Measurements from ENCODE around the gene ZNF473.

GRCh38 chr19:50000841-50001557, 24.8 kb upstream of the ZNF473 start:
- TF ChIP-seq CREB1 (CRISPR knock-in tag; IDR thresholded peaks at IDR 0.05; ENCODE audit: low read depth) (no peak), POLR2AphosphoS5 (IDR thresholded peaks at IDR 0.05; ENCODE audit: low read depth) (no peak), EZH2phosphoT487 (IDR thresholded peaks at IDR 0.05; ENCODE audit: unreplicated experiment) (no peak), EZH2 (IDR thresholded peaks at IDR 0.05; ENCODE audit: low read depth, unreplicated experiment) (no peak), ETS1 (IDR thresholded peaks at IDR 0.05) (no peak), NANOG (IDR thresholded peaks at IDR 0.05; ENCODE audit: borderline replicate concordance) (no peak), JUNB (IDR thresholded peaks at IDR 0.05; ENCODE audit: unreplicated experiment) (no peak), STAT1 (IDR thresholded peaks at IDR 0.05; ENCODE audit: unreplicated experiment) (no peak), ZNF331 (CRISPR knock-in tag; IDR thresholded peaks at IDR 0.05; ENCODE audit: low read depth) (no peak), ZNF114 (CRISPR knock-in tag; IDR thresholded peaks at IDR 0.05) (no peak)
- TF ChIP-seq, protein P1, sequence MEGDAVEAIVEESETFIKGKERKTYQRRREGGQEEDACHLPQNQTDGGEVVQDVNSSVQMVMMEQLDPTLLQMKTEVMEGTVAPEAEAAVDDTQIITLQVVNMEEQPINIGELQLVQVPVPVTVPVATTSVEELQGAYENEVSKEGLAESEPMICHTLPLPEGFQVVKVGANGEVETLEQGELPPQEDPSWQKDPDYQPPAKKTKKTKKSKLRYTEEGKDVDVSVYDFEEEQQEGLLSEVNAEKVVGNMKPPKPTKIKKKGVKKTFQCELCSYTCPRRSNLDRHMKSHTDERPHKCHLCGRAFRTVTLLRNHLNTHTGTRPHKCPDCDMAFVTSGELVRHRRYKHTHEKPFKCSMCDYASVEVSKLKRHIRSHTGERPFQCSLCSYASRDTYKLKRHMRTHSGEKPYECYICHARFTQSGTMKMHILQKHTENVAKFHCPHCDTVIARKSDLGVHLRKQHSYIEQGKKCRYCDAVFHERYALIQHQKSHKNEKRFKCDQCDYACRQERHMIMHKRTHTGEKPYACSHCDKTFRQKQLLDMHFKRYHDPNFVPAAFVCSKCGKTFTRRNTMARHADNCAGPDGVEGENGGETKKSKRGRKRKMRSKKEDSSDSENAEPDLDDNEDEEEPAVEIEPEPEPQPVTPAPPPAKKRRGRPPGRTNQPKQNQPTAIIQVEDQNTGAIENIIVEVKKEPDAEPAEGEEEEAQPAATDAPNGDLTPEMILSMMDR (conservative IDR thresholded peaks at IDR 0.05; ENCODE audit: low read depth in 2 of 2), result no peak
- TF ChIP-seq, protein P2, sequence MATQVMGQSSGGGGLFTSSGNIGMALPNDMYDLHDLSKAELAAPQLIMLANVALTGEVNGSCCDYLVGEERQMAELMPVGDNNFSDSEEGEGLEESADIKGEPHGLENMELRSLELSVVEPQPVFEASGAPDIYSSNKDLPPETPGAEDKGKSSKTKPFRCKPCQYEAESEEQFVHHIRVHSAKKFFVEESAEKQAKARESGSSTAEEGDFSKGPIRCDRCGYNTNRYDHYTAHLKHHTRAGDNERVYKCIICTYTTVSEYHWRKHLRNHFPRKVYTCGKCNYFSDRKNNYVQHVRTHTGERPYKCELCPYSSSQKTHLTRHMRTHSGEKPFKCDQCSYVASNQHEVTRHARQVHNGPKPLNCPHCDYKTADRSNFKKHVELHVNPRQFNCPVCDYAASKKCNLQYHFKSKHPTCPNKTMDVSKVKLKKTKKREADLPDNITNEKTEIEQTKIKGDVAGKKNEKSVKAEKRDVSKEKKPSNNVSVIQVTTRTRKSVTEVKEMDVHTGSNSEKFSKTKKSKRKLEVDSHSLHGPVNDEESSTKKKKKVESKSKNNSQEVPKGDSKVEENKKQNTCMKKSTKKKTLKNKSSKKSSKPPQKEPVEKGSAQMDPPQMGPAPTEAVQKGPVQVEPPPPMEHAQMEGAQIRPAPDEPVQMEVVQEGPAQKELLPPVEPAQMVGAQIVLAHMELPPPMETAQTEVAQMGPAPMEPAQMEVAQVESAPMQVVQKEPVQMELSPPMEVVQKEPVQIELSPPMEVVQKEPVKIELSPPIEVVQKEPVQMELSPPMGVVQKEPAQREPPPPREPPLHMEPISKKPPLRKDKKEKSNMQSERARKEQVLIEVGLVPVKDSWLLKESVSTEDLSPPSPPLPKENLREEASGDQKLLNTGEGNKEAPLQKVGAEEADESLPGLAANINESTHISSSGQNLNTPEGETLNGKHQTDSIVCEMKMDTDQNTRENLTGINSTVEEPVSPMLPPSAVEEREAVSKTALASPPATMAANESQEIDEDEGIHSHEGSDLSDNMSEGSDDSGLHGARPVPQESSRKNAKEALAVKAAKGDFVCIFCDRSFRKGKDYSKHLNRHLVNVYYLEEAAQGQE (IDR thresholded peaks at IDR 0.05; ENCODE audit: unreplicated experiment), result no peak
